Astrocyte (in vitro differentiated cells and primary cell): ENCODE results near the gene DGKI. TPM values are rescaled to one million over a fixed set of nuclear protein-coding genes. Genes with fewer than 3 reads are reported as not detected.

Source experiments
- DNase-seq: peaks from one replicate; pipeline ENCODE4 v3.0.0-alpha.2; 2010; ENCODE audit warnings: low read depth
- FAIRE-seq: peaks from 2 replicates; lab custom pipeline; 2011; peaks lifted over from hg19 to GRCh38; lab: Jason Lieb, UNC
- H2AFZ ChIP-seq: 2 replicates; pipeline ENCODE4 v1.6.0; 2012; ENCODE audit warnings: low read depth, low read length, inconsistent platforms
- H3K27ac ChIP-seq: 2 replicates; pipeline ENCODE4 v1.5.1; 2011; ENCODE audit warnings: low read depth, low read length, inconsistent platforms
- H3K27me3 ChIP-seq: 2 replicates; pipeline ENCODE4 v1.6.0; 2011; ENCODE audit warnings: low read length, inconsistent platforms; ENCODE audit not compliant: insufficient read depth
- H3K36me3 ChIP-seq: 2 replicates; pipeline ENCODE4 v1.5.1; 2011; ENCODE audit warnings: low read length, inconsistent platforms; ENCODE audit not compliant: insufficient read depth
- H3K4me1 ChIP-seq: 2 replicates; pipeline ENCODE4 v1.5.1; 2011; ENCODE audit warnings: low read length, inconsistent platforms; ENCODE audit not compliant: insufficient read depth
- H3K4me2 ChIP-seq: 2 replicates; pipeline ENCODE4 v1.6.0; 2012; ENCODE audit warnings: low read length, inconsistent platforms
- H3K4me3 ChIP-seq: 2 replicates; pipeline ENCODE4 v1.5.1; 2011; ENCODE audit warnings: low read depth, mild to moderate bottlenecking, low read length, inconsistent platforms; ENCODE audit not compliant: insufficient read depth
- H3K79me2 ChIP-seq: 2 replicates; pipeline ENCODE4 v1.6.0; 2012; ENCODE audit warnings: mild to moderate bottlenecking, low read length, inconsistent platforms; ENCODE audit not compliant: insufficient read depth
- H3K9ac ChIP-seq: 2 replicates; pipeline ENCODE4 v1.6.0; 2012; ENCODE audit warnings: mild to moderate bottlenecking, low read length, inconsistent platforms
- H3K9me3 ChIP-seq: 2 replicates; pipeline ENCODE4 v1.5.1; 2012; ENCODE audit warnings: low read depth, mild to moderate bottlenecking, low read length, inconsistent platforms; ENCODE audit not compliant: insufficient read depth
- H4K20me1 ChIP-seq: 2 replicates; pipeline ENCODE4 v1.6.0; 2012; ENCODE audit warnings: low read length, inconsistent platforms; ENCODE audit not compliant: insufficient read depth
- H3K27ac Mint-ChIP-seq: one replicate; pipeline ENCODE4 v1.8.0; 2021; ENCODE audit warnings: mild to moderate bottlenecking, mixed read lengths; ENCODE audit not compliant: unreplicated experiment
- H3K27me3 Mint-ChIP-seq: one replicate; pipeline ENCODE4 v1.8.0; 2021; ENCODE audit warnings: low read depth, mixed read lengths; ENCODE audit not compliant: unreplicated experiment
- H3K36me3 Mint-ChIP-seq: one replicate; pipeline ENCODE4 v1.8.0; 2021; ENCODE audit warnings: low read depth, mixed read lengths; ENCODE audit not compliant: unreplicated experiment
- H3K4me1 Mint-ChIP-seq: one replicate; pipeline ENCODE4 v1.8.0; 2021; ENCODE audit warnings: low read depth, mixed read lengths; ENCODE audit not compliant: unreplicated experiment
- H3K4me3 Mint-ChIP-seq: one replicate; pipeline ENCODE4 v1.8.0; 2021; ENCODE audit warnings: mild to moderate bottlenecking, moderate library complexity, mixed read lengths; ENCODE audit not compliant: unreplicated experiment
- H3K9me3 Mint-ChIP-seq: one replicate; pipeline ENCODE4 v1.8.0; 2021; ENCODE audit warnings: mild to moderate bottlenecking, mixed read lengths; ENCODE audit not compliant: unreplicated experiment
- EZH2 ChIP-seq: IDR thresholded peaks from 2 replicates; pipeline ENCODE4 v1.6.1; 2012; ENCODE audit warnings: mild to moderate bottlenecking, low read length, inconsistent platforms; ENCODE audit not compliant: insufficient read depth
- total RNA-seq: library from RNA; stranded (reverse); gene quantifications from 2 replicates; pipeline ENCODE4 v1.2.1, GENCODE V29; 2021
- TF ChIP-seq, protein P1 (sequence below): IDR thresholded peaks from 2 replicates; pipeline ENCODE4 v1.5.1; 2011; ENCODE audit warnings: low read depth, mild to moderate bottlenecking, inconsistent platforms, low read length, moderate library complexity; ENCODE audit not compliant: insufficient read depth

Gene DGKI
- total RNA-seq, 1 donor from 2014 or later: 6.3 TPM

DNA sequence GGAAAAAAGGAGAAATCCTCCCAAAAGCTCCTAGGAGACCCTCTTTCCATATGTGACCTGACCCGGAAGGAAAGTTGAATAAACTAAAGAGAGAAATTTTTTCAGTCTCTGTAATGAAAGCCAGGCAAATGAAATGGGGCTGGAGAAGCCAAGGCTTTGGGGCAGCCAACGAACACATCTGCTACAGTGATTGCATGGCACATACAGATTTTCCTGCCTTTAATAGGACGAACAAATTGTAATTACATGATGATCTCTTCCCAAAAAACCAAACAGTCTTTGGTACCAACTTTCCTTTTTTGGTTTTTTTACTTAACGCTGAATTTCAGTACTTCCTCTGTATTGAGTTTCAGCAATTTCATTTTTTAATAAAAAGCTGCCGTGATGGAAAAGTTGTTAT, 479.8 kb downstream of the DGKI start:
- no peak for FAIRE-seq
- Histone ChIP-seq H3K27ac (no peak overlapping the region), H3K27me3 (no peaks in the 10 kb centered on the region), H3K36me3 (no peaks in the 10 kb centered on the region), H3K4me2 (no peak overlapping the region), H3K4me1 (no peaks in the 10 kb centered on the region), H4K20me1 (no peaks in the 10 kb centered on the region), H3K9me3 (peaks cover 4% of the 10 kb centered on the region), H3K4me3 (no peak overlapping the region), H2AFZ (no peak overlapping the region), H3K79me2 (no peaks in the 10 kb centered on the region), H3K9ac (no peak overlapping the region)
- H3K4me1 Mint-ChIP-seq: no peaks in the 10 kb centered on the region
- no peak overlapping the region for H3K4me3 Mint-ChIP-seq
- no peaks in the 10 kb centered on the region for H3K27me3 Mint-ChIP-seq
- no peak overlapping the region for H3K27ac Mint-ChIP-seq
- TF ChIP-seq, protein P1, sequence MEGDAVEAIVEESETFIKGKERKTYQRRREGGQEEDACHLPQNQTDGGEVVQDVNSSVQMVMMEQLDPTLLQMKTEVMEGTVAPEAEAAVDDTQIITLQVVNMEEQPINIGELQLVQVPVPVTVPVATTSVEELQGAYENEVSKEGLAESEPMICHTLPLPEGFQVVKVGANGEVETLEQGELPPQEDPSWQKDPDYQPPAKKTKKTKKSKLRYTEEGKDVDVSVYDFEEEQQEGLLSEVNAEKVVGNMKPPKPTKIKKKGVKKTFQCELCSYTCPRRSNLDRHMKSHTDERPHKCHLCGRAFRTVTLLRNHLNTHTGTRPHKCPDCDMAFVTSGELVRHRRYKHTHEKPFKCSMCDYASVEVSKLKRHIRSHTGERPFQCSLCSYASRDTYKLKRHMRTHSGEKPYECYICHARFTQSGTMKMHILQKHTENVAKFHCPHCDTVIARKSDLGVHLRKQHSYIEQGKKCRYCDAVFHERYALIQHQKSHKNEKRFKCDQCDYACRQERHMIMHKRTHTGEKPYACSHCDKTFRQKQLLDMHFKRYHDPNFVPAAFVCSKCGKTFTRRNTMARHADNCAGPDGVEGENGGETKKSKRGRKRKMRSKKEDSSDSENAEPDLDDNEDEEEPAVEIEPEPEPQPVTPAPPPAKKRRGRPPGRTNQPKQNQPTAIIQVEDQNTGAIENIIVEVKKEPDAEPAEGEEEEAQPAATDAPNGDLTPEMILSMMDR: no peak
- DNase-seq: no peak
- H3K9me3 Mint-ChIP-seq: peaks cover 14% of the 10 kb centered on the region
- no peaks in the 10 kb centered on the region for H3K36me3 Mint-ChIP-seq

DNA sequence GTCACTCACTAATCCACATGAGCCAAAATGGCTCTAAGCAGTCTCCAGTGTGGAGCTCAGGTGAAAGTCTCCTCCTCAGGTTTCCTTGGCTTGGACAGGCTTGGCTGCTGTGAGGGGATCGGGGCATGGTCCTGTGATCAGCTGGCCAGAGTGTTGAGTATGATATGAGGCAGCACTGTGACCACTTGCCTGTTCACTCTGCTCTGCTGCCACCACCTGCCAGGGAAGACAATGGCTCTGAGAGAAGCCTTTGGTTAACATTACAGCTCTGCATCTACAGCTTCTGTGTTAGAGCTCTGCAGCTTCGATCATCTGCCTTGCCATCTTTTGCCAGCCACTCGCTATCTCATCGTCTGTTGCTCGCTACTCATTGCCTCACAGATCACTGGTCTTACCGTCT, 483.1 kb downstream of the DGKI start:
- peaks cover 17% of the 10 kb centered on the region for H3K9me3 ChIP-seq
- FAIRE-seq: no peak
- H3K27ac ChIP-seq: no peak overlapping the region
- H3K4me1 ChIP-seq: no peaks in the 10 kb centered on the region
- H3K27me3 ChIP-seq: no peaks in the 10 kb centered on the region
- H3K4me3 ChIP-seq: no peak overlapping the region
- TF ChIP-seq, protein P1: no peak
- TF ChIP-seq EZH2: no peak
- no peaks in the 10 kb centered on the region for H3K79me2 ChIP-seq
- no peak overlapping the region for H3K9ac ChIP-seq
- Mint-ChIP-seq H3K4me1 (no peaks in the 10 kb centered on the region), H3K4me3 (no peak overlapping the region), H3K9me3 (peaks cover 30% of the 10 kb centered on the region), H3K27me3 (no peaks in the 10 kb centered on the region), H3K36me3 (no peaks in the 10 kb centered on the region), H3K27ac (no peak overlapping the region)
- no peaks in the 10 kb centered on the region for H3K36me3 ChIP-seq
- no peak overlapping the region for H3K4me2 ChIP-seq
- DNase-seq: no peak
- no peak overlapping the region for H2AFZ ChIP-seq
- no peaks in the 10 kb centered on the region for H4K20me1 ChIP-seq

DNA sequence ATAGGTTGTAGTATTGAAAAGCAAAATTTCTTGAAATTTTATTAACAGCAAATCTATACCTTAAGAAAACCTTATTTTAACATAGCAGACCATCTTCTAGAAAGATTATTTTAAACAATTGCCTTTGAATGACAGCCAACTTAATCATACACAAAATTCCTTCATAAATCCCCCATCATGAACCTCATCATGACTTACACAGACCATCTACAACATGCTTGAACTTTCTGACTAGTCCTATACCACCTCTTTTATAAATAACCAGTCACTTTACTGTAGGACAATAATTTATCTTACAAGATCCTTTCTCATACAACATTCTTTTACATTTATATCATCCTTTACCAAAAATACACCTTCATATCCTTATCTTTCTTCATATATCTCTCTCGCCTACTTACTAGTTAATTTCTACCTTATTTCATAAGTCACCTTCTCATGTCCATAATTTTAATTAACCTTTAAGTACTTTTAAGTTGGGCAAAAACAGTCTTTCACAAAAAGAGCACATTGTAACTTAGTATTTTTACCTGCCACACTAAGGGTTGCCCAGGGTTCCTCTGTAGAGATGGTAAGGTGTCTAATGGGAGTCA, 486.6 kb downstream of the DGKI start:
- Mint-ChIP-seq H3K9me3 (peaks cover 33% of the 10 kb centered on the region), H3K4me1 (no peaks in the 10 kb centered on the region)

More for the DNA sequence above, 486.6 kb downstream of the DGKI start:
- Mint-ChIP-seq H3K36me3 (no peaks in the 10 kb centered on the region), H3K27me3 (no peaks in the 10 kb centered on the region), H3K27ac (no peak overlapping the region), H3K4me3 (no peak overlapping the region)
- no peaks in the 10 kb centered on the region for H4K20me1 ChIP-seq
- H3K79me2 ChIP-seq: no peaks in the 10 kb centered on the region
- H3K27ac ChIP-seq: no peak overlapping the region
- no peak overlapping the region for H2AFZ ChIP-seq
- H3K9me3 ChIP-seq: peaks cover 20% of the 10 kb centered on the region
- DNase-seq (peak; percentile 10), FAIRE-seq (no peak)
- no peak overlapping the region for H3K4me2 ChIP-seq
- H3K4me1 ChIP-seq: no peaks in the 10 kb centered on the region
- no peaks in the 10 kb centered on the region for H3K36me3 ChIP-seq
- TF ChIP-seq, protein P1: no peak
- TF ChIP-seq EZH2: no peak
- H3K27me3 ChIP-seq: no peaks in the 10 kb centered on the region
- no peak overlapping the region for H3K4me3 ChIP-seq
- no peak overlapping the region for H3K9ac ChIP-seq
